ENCODE data around the gene RAPGEF2.

DNA sequence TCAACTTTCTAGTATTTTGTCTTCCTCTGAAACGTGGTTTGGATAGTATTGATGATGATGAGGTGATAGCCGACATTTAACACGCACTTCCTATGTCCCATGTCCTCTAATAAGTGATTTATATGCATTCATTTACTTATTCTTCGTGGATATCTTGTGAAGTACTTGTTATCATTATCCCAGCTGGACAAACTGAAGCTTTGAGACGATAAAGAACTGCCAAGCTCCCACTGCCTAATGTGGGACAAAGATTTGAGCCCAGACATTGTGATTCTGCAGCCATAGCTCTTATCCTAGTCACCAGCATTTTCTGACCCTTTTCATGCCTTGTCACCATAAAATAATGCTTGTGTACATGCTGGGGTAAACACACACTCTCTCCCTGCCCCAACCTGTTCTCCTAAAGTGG lies 92.5 kb downstream of the RAPGEF2 start:
- TF ChIP-seq, protein P1, sequence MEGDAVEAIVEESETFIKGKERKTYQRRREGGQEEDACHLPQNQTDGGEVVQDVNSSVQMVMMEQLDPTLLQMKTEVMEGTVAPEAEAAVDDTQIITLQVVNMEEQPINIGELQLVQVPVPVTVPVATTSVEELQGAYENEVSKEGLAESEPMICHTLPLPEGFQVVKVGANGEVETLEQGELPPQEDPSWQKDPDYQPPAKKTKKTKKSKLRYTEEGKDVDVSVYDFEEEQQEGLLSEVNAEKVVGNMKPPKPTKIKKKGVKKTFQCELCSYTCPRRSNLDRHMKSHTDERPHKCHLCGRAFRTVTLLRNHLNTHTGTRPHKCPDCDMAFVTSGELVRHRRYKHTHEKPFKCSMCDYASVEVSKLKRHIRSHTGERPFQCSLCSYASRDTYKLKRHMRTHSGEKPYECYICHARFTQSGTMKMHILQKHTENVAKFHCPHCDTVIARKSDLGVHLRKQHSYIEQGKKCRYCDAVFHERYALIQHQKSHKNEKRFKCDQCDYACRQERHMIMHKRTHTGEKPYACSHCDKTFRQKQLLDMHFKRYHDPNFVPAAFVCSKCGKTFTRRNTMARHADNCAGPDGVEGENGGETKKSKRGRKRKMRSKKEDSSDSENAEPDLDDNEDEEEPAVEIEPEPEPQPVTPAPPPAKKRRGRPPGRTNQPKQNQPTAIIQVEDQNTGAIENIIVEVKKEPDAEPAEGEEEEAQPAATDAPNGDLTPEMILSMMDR (IDR thresholded peaks at IDR 0.05; ENCODE audit: insufficient read depth, low read length, poor library complexity, severe bottlenecking) = no peak
- no peak for TF ChIP-seq EZH2phosphoT487 (conservative IDR thresholded peaks at IDR 0.05; ENCODE audit: low read length)
